MM.1S (cell line): Measurements from ENCODE around the gene INSYN1.

ENCODE experiments used
- EZH2 ChIP-seq: fragments of 300-600 bp; sonication (generic); optimal IDR thresholded peaks from 2 replicates; pipeline ENCODE3; 2017; ENCODE audit warnings: low read depth, mild to moderate bottlenecking, antibody characterized with exemption, low read length, mixed read lengths
- EZH2phosphoT487 ChIP-seq: fragments of 300-600 bp; sonication (generic); IDR thresholded peaks from 2 replicates; pipeline ENCODE4 v1.6.1; 2018; ENCODE audit warnings: antibody characterized with exemption, low read length
- TF ChIP-seq, protein P1 (sequence below): fragments of 300-600 bp; sonication (generic); IDR thresholded peaks from 2 replicates; pipeline ENCODE4 v1.5.1; 2016; ENCODE audit warnings: antibody characterized with exemption, low read length, mixed read lengths

DNA sequence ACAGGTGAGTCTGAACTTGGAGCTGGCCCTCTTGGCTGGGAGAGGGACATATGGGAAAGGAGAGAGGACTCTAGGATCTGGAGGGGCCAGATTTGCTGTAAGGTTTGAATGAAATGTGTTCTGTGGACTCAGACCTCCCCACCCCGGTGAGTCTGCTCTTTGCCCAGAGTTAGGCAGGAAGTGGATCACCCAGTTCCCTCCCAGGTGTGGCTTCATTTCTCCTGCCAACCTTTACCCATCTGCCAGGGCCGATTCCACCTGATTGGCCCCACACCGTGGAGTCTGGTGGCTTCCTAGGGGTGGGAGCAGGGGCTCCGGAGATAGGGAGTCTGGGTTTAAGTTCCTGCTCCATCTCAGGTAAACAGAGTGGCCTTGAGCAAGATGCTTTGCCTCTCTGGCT lies 43.5 kb downstream of the INSYN1 start:
- TF ChIP-seq, protein P1, sequence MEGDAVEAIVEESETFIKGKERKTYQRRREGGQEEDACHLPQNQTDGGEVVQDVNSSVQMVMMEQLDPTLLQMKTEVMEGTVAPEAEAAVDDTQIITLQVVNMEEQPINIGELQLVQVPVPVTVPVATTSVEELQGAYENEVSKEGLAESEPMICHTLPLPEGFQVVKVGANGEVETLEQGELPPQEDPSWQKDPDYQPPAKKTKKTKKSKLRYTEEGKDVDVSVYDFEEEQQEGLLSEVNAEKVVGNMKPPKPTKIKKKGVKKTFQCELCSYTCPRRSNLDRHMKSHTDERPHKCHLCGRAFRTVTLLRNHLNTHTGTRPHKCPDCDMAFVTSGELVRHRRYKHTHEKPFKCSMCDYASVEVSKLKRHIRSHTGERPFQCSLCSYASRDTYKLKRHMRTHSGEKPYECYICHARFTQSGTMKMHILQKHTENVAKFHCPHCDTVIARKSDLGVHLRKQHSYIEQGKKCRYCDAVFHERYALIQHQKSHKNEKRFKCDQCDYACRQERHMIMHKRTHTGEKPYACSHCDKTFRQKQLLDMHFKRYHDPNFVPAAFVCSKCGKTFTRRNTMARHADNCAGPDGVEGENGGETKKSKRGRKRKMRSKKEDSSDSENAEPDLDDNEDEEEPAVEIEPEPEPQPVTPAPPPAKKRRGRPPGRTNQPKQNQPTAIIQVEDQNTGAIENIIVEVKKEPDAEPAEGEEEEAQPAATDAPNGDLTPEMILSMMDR = no peak
- no peak for TF ChIP-seq EZH2
- no peak for TF ChIP-seq EZH2phosphoT487
